SK-N-MC (cell line): ENCODE results near the gene TEX22.

ENCODE experiments used
- EZH2 ChIP-seq: fragments of 200-600 bp; sonication (generic); IDR thresholded peaks from one replicate; pipeline ENCODE4 v1.6.1; 2017; ENCODE audit warnings: antibody characterized with exemption
- POLR2AphosphoS5 ChIP-seq: IDR thresholded peaks from 2 replicates; pipeline ENCODE4 v1.6.1; 2012; ENCODE audit warnings: mild to moderate bottlenecking, low read depth, low read length, borderline replicate concordance

DNA sequence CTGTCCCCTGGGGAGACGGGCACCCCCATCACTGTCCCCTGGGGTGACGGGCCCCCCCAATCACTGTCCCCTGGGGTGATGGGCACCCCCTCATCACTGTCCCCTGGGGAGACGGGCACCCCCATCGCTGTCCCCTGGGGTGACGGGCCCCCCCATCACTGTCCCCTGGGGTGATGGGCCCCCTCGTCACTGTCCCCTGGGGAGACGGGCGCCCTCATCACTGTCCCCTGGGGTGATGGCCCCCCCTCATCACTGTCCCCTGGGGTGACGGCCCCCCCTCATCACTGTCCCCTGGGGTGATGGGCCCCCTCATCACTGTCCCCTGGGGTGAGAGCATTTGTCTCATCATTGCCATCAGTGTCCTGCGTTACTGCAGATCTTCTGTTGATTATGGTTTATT lies 45.2 kb upstream of the TEX22 start:
- TF ChIP-seq EZH2 (no peak), POLR2AphosphoS5 (no peak)
